Hepatocyte (in vitro differentiated cells): ENCODE measurements around the gene NUDT7. TPM values are rescaled to one million over a fixed set of nuclear protein-coding genes. Genes with fewer than 3 reads are reported as not detected.

Experiments
- DNase-seq: peaks from one replicate; pipeline ENCODE4 v3.0.0-alpha.2; 2016; ENCODE audit warnings: low spot score
- H2AFZ ChIP-seq: fragments of 200-600 bp; sonication (generic); 2 replicates; pipeline ENCODE4 v1.6.0; 2016; ENCODE audit warnings: antibody characterized with exemption, mild to moderate bottlenecking
- H3K27ac ChIP-seq: fragments of 200-600 bp; sonication (generic); 2 replicates; pipeline ENCODE4 v1.5.1; 2016; ENCODE audit warnings: mild to moderate bottlenecking
- H3K27me3 ChIP-seq: fragments of 200-600 bp; sonication (generic); 2 replicates; pipeline ENCODE4 v1.6.1; 2016
- H3K36me3 ChIP-seq: fragments of 200-600 bp; sonication (generic); replicated peaks from 2 replicates; pipeline ENCODE4 v1.5.1; 2016; ENCODE audit warnings: low read depth; ENCODE audit not compliant: insufficient read depth
- H3K4me1 ChIP-seq: fragments of 200-600 bp; sonication (generic); 2 replicates; pipeline ENCODE4 v1.5.1; 2016; ENCODE audit warnings: mild to moderate bottlenecking, moderate library complexity; ENCODE audit not compliant: insufficient read depth
- H3K4me2 ChIP-seq: fragments of 200-600 bp; sonication (generic); 2 replicates; pipeline ENCODE4 v1.6.0; 2016
- H3K4me3 ChIP-seq: fragments of 200-600 bp; sonication (generic); 2 replicates; pipeline ENCODE4 v1.5.1; 2016; ENCODE audit warnings: mild to moderate bottlenecking
- H3K79me2 ChIP-seq: fragments of 200-600 bp; sonication (generic); 2 replicates; pipeline ENCODE4 v1.6.0; 2017; ENCODE audit warnings: mild to moderate bottlenecking
- H3K9me2 ChIP-seq: fragments of 200-600 bp; sonication (generic); replicated peaks from 2 replicates; pipeline ENCODE4 v1.6.0; 2017; ENCODE audit warnings: mild to moderate bottlenecking; ENCODE audit not compliant: insufficient read depth
- H3K9me3 ChIP-seq: fragments of 200-600 bp; sonication (generic); 2 replicates; pipeline ENCODE4 v1.5.1; 2016; ENCODE audit warnings: low read depth, mild to moderate bottlenecking
- H4K20me1 ChIP-seq: fragments of 200-600 bp; sonication (generic); 2 replicates; pipeline ENCODE4 v1.6.0; 2016; ENCODE audit warnings: mild to moderate bottlenecking; ENCODE audit not compliant: insufficient read depth, poor library complexity, severe bottlenecking
- EZH2 ChIP-seq: fragments of 200-600 bp; sonication (generic); IDR thresholded peaks from 2 replicates; pipeline ENCODE4 v1.6.1; 2016; ENCODE audit warnings: antibody characterized with exemption, mild to moderate bottlenecking, borderline replicate concordance
- EZH2phosphoT487 ChIP-seq: fragments of 200-600 bp; sonication (generic); IDR thresholded peaks from one replicate; pipeline ENCODE4 v1.6.1; 2018; ENCODE audit warnings: antibody characterized with exemption, mild to moderate bottlenecking, low read depth, moderate library complexity; ENCODE audit not compliant: unreplicated experiment, severe bottlenecking
- WGBS: methylation state at CpG from one replicate; pipeline ENCODE4 v1.1.6; 2016; ENCODE audit warnings: low lambda C conversion rate; ENCODE audit errors: missing lambda C conversion rate; 5-methylcytosine and 5-hydroxymethylcytosine counted together
- polyA plus RNA-seq: library from polyadenylated mRNA; unstranded; fragments of >200 nt; fragmentation: Nextera tagmentation; extraction: Ambion mirVana; gene quantifications from 2 replicates; pipeline ENCODE4 v1.2.1, GENCODE V29; 2016
- total RNA-seq: library from RNA; depleted of rRNA; stranded (reverse); fragments of >200 nt; gene quantifications from 2 replicates; pipeline ENCODE4 v1.2.3, GENCODE V29; 2014
- TF ChIP-seq, protein P1 (sequence below): fragments of 200-600 bp; sonication (generic); IDR thresholded peaks from 2 replicates; pipeline ENCODE4 v1.5.1; 2016; ENCODE audit warnings: antibody characterized with exemption, mild to moderate bottlenecking; ENCODE audit not compliant: poor library complexity

NUDT7 gene
- total and polyA plus RNA-seq, 2 experiments from 2014 or later = 10.3 to 16.7 TPM

DNA sequence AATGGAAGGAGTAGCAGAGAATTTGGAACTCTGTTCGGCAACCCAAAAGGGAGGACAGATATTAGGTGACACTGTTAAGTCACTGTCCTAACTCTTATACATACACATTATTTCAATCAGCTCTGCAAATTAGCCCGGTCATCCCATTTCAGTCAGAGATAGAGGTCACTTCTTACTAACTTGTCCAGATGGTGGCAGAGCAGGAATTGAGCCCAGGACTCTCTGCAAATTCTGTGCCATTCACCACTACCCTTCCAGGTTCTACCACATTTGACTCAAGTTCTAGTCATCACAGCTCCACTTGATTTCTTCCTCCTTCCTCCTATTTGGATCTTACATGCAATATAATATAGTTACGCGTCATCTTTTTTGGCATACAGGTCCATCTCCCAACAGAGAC is 35.9 kb upstream of the NUDT7 start:
- H2AFZ ChIP-seq = no peak overlapping the region

DNA sequence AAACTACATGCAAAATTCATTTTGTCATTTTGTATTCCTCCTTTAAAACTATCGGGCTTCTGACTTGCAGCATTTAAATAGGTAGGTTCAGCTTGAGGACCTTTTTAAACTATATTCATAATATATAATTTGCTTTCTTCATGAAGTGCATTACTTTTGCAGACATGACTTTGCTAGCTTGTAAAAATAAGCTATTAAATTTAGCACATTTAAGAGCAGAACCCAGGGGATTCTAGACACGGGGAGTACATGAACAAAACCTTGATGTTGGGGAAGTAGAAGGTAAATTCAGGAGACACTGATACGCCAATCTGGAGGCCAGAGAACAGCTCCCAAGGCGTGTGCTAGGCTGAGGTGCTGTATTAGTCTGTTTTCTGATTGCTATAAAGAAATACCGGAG is 32.3 kb upstream of the NUDT7 start:
- 81% methylated on average over 5 of the region's 5 CpGs for WGBS
- TF ChIP-seq EZH2phosphoT487 (no peak), EZH2 (no peak)
- TF ChIP-seq, protein P1, sequence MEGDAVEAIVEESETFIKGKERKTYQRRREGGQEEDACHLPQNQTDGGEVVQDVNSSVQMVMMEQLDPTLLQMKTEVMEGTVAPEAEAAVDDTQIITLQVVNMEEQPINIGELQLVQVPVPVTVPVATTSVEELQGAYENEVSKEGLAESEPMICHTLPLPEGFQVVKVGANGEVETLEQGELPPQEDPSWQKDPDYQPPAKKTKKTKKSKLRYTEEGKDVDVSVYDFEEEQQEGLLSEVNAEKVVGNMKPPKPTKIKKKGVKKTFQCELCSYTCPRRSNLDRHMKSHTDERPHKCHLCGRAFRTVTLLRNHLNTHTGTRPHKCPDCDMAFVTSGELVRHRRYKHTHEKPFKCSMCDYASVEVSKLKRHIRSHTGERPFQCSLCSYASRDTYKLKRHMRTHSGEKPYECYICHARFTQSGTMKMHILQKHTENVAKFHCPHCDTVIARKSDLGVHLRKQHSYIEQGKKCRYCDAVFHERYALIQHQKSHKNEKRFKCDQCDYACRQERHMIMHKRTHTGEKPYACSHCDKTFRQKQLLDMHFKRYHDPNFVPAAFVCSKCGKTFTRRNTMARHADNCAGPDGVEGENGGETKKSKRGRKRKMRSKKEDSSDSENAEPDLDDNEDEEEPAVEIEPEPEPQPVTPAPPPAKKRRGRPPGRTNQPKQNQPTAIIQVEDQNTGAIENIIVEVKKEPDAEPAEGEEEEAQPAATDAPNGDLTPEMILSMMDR = no peak
- DNase-seq = no peak

More for the DNA sequence above, 35.9 kb upstream of the NUDT7 start:
- no peaks in the 10 kb centered on the region for H3K36me3 ChIP-seq
- H3K79me2 ChIP-seq = no peaks in the 10 kb centered on the region
- no peaks in the 10 kb centered on the region for H3K9me3 ChIP-seq
- no peaks in the 10 kb centered on the region for H3K27me3 ChIP-seq
- DNase-seq = no peak
- no peaks in the 10 kb centered on the region for H3K9me2 ChIP-seq
- no peak overlapping the region for H3K27ac ChIP-seq
- WGBS = 92% methylated on average over 4 of the region's 4 CpGs
- no peaks in the 10 kb centered on the region for H3K4me1 ChIP-seq
- H3K4me2 ChIP-seq = no peak overlapping the region
- no peak overlapping the region for H3K4me3 ChIP-seq
- H4K20me1 ChIP-seq = no peaks in the 10 kb centered on the region
- TF ChIP-seq EZH2phosphoT487 = no peak
- TF ChIP-seq, protein P1 = no peak
- TF ChIP-seq EZH2 = no peak

GRCh38 chr16:77690416-77690815 is 31.9 kb upstream of the NUDT7 start:
- WGBS = 78% methylated on average over 7 of the region's 7 CpGs
- no peak overlapping the region for H3K4me2 ChIP-seq
- H4K20me1 ChIP-seq = no peaks in the 10 kb centered on the region
- H3K9me2 ChIP-seq = no peaks in the 10 kb centered on the region
- TF ChIP-seq EZH2 = no peak
- TF ChIP-seq EZH2phosphoT487 = no peak
- TF ChIP-seq, protein P1 = no peak
- H3K36me3 ChIP-seq = no peaks in the 10 kb centered on the region
- H3K9me3 ChIP-seq = no peaks in the 10 kb centered on the region
- no peak overlapping the region for H3K27ac ChIP-seq
- H3K79me2 ChIP-seq = no peaks in the 10 kb centered on the region
- no peaks in the 10 kb centered on the region for H3K27me3 ChIP-seq
- DNase-seq = no peak
- H2AFZ ChIP-seq = no peak overlapping the region
- H3K4me3 ChIP-seq = no peak overlapping the region
- no peaks in the 10 kb centered on the region for H3K4me1 ChIP-seq

More for the DNA sequence above, 32.3 kb upstream of the NUDT7 start:
- no peaks in the 10 kb centered on the region for H3K4me1 ChIP-seq
- H4K20me1 ChIP-seq = no peaks in the 10 kb centered on the region
- H3K27me3 ChIP-seq = no peaks in the 10 kb centered on the region
- no peak overlapping the region for H3K4me2 ChIP-seq
- H3K27ac ChIP-seq = no peak overlapping the region
- no peaks in the 10 kb centered on the region for H3K36me3 ChIP-seq
- no peak overlapping the region for H2AFZ ChIP-seq
- no peaks in the 10 kb centered on the region for H3K79me2 ChIP-seq
- H3K4me3 ChIP-seq = no peak overlapping the region
- H3K9me3 ChIP-seq = no peaks in the 10 kb centered on the region
- no peaks in the 10 kb centered on the region for H3K9me2 ChIP-seq

DNA sequence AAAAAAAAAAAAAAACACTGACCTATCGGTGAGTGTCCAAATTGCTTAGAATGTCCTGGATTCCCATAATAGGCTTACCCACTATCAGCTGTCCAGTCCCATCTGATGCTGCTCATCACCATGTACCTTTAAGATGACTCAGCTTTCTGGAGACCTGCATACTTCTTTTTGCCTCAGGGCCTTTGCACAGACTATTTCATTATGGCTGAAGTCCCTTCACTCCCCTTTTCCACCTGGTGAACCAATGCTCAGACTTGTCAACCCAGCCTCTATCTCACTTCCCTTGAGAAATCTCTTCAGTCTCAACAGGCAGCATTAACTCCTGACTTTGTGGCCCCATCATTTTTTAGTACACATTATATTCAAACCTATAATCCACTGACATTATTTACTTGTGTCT is 29.7 kb upstream of the NUDT7 start:
- Histone ChIP-seq H3K4me3 (no peak overlapping the region), H3K4me2 (no peak overlapping the region), H3K4me1 (no peaks in the 10 kb centered on the region), H4K20me1 (no peaks in the 10 kb centered on the region), H2AFZ (no peak overlapping the region), H3K27me3 (no peaks in the 10 kb centered on the region), H3K9me3 (no peaks in the 10 kb centered on the region), H3K9me2 (no peaks in the 10 kb centered on the region), H3K27ac (no peak overlapping the region), H3K79me2 (no peaks in the 10 kb centered on the region), H3K36me3 (no peaks in the 10 kb centered on the region)
- TF ChIP-seq EZH2phosphoT487 (no peak), EZH2 (no peak)
- TF ChIP-seq, protein P1 = no peak
- no peak for DNase-seq
- 100% methylated on average over 1 of the region's 1 CpG for WGBS
